DLD1 (cell line): ENCODE results near the gene GGN.

ENCODE experiments used
- in situ Hi-C: cut with HindIII; loops from 2 replicates; pipeline ENCODE4 v1.10.0; 2017; ENCODE audit warnings: low sequenced_read_pairs

GGN gene

GRCh38 chr19:38388349-38389100 lies 691 bp upstream of the GGN start, which contains the start of gene SPRED3:
Gene SPRED3 (plus strand): TSS chr19:38388697. CDS start chr19:38390303, 1,606 bp downstream.
- in situ Hi-C loops: no loop called here

GRCh38 chr19:38386971-38387549 lies 774 bp downstream of the GGN start:
- in situ Hi-C loops: no loop called here

GRCh38 chr19:38386300-38386970 lies 1.4 kb downstream of the GGN start:
- in situ Hi-C loops: no loop called here

GRCh38 chr19:38385804-38386257 lies 2.0 kb downstream of the GGN start:
- in situ Hi-C loops: no loop called here

- in situ Hi-C loops: no loop called here
Measured at GRCh38 chr19:38385057-38385803, 2.6 kb downstream of the GGN start.

GRCh38 chr19:38384209-38385027 lies 3.4 kb downstream of the GGN start:
- in situ Hi-C loops: no loop called here

- in situ Hi-C loops: no loop called here
Measured at GRCh38 chr19:38383743-38384142, 4.1 kb downstream of the GGN start.

- in situ Hi-C loops: no loop called here
Measured at GRCh38 chr19:38383184-38383583, 4.7 kb downstream of the GGN start.

- in situ Hi-C loops: no loop called here
Measured at GRCh38 chr19:38381138-38381537, 6.7 kb downstream of the GGN start.

- in situ Hi-C loops: no loop called here
Measured at GRCh38 chr19:38378866-38379265, 9.0 kb downstream of the GGN start.

GRCh38 chr19:38377052-38377451 lies 10.8 kb downstream of the GGN start:
- in situ Hi-C loops: no loop called here

GRCh38 chr19:38376576-38376975 lies 11.3 kb downstream of the GGN start:
- in situ Hi-C loops: no loop called here

- in situ Hi-C loops: no loop called here
Measured at GRCh38 chr19:38375748-38376147, 12.1 kb downstream of the GGN start.

- in situ Hi-C loops: no loop called here
Measured at GRCh38 chr19:38375098-38375493, 12.7 kb downstream of the GGN start.

- in situ Hi-C loops: no loop called here
Measured at GRCh38 chr19:38374332-38375097, 13.3 kb downstream of the GGN start, which contains the start of gene PSMD8. Gene PSMD8 (plus strand): TSS chr19:38374571. CDS start chr19:38374602, 31 bp downstream.

GRCh38 chr19:38373907-38374331 lies 13.9 kb downstream of the GGN start:
- in situ Hi-C loops: no loop called here

GRCh38 chr19:38371081-38371480 lies 16.8 kb downstream of the GGN start:
- in situ Hi-C loops: no loop called here

- in situ Hi-C loops: no loop called here
Measured at GRCh38 chr19:38370299-38370698, 17.5 kb downstream of the GGN start.

- in situ Hi-C loops: no loop called here
Measured at GRCh38 chr19:38369584-38369983, 18.2 kb downstream of the GGN start.
